LNCaP clone FGC (cell line): ENCODE results near the gene KIF17.

Experiments
- DNase-seq: peaks from one replicate; pipeline ENCODE4 v3.0.0-alpha.2; 2011; ENCODE audit warnings: low read depth
- H3K4me3 ChIP-seq: 2 replicates; pipeline ENCODE4 v1.5.1; 2011; ENCODE audit warnings: mild to moderate bottlenecking, low read depth, low read length, control low read depth
- TF ChIP-seq, protein P1 (sequence below): IDR thresholded peaks from 2 replicates; pipeline ENCODE4 v1.5.1; 2012; ENCODE audit warnings: mild to moderate bottlenecking; ENCODE audit not compliant: control insufficient read depth, insufficient read depth; ENCODE audit errors: extremely low read depth

The KIF17 gene

DNA sequence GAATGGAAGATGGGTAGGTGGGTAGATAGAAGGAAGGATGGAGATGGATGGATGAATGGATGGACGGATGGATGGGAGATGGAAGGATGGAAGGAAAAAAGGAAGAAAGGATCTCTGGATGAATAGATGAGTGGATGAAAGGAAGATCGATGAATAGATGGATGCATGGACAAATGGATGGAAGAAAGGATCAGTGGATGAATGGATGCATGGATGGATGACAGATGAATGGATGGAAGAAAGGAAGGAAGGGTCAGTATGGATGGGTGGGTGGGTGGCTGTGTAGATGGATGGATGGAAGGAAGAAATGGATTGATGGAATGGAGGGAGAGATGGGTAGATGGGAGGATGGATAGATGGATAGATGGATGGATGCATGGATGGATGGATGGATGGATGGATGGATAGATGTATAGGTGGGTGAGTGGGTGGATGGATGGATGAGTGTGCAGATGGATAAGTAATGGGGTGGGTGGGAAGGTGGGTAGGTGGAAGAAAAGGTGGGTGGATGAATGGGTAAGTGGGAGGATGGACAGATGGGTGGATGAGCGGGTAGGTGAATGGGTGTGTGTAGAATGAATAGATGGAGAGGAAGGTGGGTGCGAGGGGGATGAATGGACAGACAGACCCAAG is 14.6 kb downstream of the KIF17 start:
- TF ChIP-seq, protein P1, sequence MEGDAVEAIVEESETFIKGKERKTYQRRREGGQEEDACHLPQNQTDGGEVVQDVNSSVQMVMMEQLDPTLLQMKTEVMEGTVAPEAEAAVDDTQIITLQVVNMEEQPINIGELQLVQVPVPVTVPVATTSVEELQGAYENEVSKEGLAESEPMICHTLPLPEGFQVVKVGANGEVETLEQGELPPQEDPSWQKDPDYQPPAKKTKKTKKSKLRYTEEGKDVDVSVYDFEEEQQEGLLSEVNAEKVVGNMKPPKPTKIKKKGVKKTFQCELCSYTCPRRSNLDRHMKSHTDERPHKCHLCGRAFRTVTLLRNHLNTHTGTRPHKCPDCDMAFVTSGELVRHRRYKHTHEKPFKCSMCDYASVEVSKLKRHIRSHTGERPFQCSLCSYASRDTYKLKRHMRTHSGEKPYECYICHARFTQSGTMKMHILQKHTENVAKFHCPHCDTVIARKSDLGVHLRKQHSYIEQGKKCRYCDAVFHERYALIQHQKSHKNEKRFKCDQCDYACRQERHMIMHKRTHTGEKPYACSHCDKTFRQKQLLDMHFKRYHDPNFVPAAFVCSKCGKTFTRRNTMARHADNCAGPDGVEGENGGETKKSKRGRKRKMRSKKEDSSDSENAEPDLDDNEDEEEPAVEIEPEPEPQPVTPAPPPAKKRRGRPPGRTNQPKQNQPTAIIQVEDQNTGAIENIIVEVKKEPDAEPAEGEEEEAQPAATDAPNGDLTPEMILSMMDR = no peak
- no peak for DNase-seq
- no peak overlapping the region for H3K4me3 ChIP-seq

- DNase-seq = no peak
- H3K4me3 ChIP-seq = no peak overlapping the region
- TF ChIP-seq, protein P1 = no peak
Measured at GRCh38 chr1:20702416-20702815, 15.4 kb downstream of the KIF17 start.

DNA sequence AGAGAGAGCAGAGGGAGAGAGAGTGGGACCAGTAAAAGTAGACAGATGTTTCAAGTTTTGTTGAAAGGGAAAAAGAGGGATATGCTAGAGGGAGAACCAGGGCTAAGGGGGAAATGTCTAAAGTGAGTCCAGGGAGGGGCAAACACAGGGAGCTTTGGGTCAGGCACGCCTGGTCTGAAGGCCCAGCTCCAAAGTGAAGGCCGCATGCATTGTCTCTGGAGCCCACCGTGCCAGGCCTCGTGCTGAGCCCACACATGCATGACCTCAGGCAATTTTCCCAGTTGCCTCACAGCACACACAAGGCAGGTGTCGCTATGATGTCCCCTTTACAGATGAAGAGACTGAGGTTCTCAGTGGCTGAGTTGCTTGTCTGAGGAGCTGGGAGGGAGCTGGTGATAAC is 16.0 kb downstream of the KIF17 start:
- H3K4me3 ChIP-seq = no peak overlapping the region
- TF ChIP-seq, protein P1 = no peak
- no peak for DNase-seq

- TF ChIP-seq, protein P1 = no peak
- no peak for DNase-seq
- no peak overlapping the region for H3K4me3 ChIP-seq
Measured at GRCh38 chr1:20701446-20701845, 16.4 kb downstream of the KIF17 start.

GRCh38 chr1:20700636-20701215 is 17.1 kb downstream of the KIF17 start:
- TF ChIP-seq, protein P1 = no peak
- DNase-seq = no peak
- H3K4me3 ChIP-seq = no peak overlapping the region

DNA sequence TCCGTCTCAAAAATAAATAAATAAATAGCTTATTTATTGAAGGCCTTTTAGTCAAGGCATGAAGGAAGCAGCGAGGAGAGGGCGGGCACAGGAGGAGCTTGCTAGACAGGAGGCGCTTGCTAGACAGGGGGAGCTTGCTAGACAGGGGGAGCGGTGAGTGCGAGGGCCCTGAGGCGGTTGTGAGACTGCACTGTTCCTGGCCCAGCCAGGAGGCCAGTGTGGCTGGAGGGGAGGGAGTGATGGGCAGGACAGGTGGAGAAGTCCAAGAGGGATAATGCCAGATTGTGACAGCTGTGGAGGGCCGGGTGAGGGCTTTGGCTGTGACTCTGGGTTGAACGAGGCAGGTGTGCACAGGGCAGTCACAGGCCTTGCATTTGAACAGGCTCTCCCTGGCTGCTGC is 18.2 kb downstream of the KIF17 start:
- TF ChIP-seq, protein P1 = no peak
- H3K4me3 ChIP-seq = no peak overlapping the region
- DNase-seq = no peak

- no peak overlapping the region for H3K4me3 ChIP-seq
- TF ChIP-seq, protein P1 = no peak
- DNase-seq = no peak
Measured at GRCh38 chr1:20698195-20698910, 19.5 kb downstream of the KIF17 start.
